NCI-H2227 treated with DMSO at 0.1 percent for 48 hours (cell line): Measurements from ENCODE around the gene TAOK3.
"Not testable (repeated sequence)": the region's sequence is repeated elsewhere in the genome, so short reads cannot be mapped to it uniquely, and the experiment has no call there.

Experiments
- DNase-seq: peaks from one replicate; lab custom pipeline; 2025; lab: John Stamatoyannopoulos, UW

The TAOK3 gene

GRCh38 chr12:118337194-118337838 is 35.4 kb downstream of the TAOK3 start:
- DNase-seq = no peak

- no peak for DNase-seq
Observed at GRCh38 chr12:118336123-118336522, 36.6 kb downstream of the TAOK3 start.

GRCh38 chr12:118334939-118335567 is 37.7 kb downstream of the TAOK3 start:
- DNase-seq = no peak

GRCh38 chr12:118334241-118334640 is 38.5 kb downstream of the TAOK3 start:
- no peak for DNase-seq

GRCh38 chr12:118332511-118332910 is 40.2 kb downstream of the TAOK3 start:
- DNase-seq = no peak

- DNase-seq = no peak
Observed at GRCh38 chr12:118330421-118331018, 42.2 kb downstream of the TAOK3 start.

GRCh38 chr12:118328486-118329330 is 44.0 kb downstream of the TAOK3 start:
- DNase-seq = no peak

- no peak for DNase-seq
Observed at GRCh38 chr12:118327391-118327790, 45.3 kb downstream of the TAOK3 start.

GRCh38 chr12:118326991-118327390 is 45.7 kb downstream of the TAOK3 start:
- DNase-seq = no peak

GRCh38 chr12:118325081-118325480 is 47.6 kb downstream of the TAOK3 start:
- no peak for DNase-seq

GRCh38 chr12:118319627-118320026 is 53.1 kb downstream of the TAOK3 start:
- DNase-seq = no peak

- DNase-seq = no peak
Observed at GRCh38 chr12:118318744-118319143, 54.0 kb downstream of the TAOK3 start.

- no peak for DNase-seq
Observed at GRCh38 chr12:118317729-118318128, 55.0 kb downstream of the TAOK3 start.

- no peak for DNase-seq
Observed at GRCh38 chr12:118315821-118316220, 56.9 kb downstream of the TAOK3 start.

GRCh38 chr12:118312578-118312977 is 60.1 kb downstream of the TAOK3 start:
- no peak for DNase-seq

GRCh38 chr12:118311666-118312065 is 61.0 kb downstream of the TAOK3 start:
- no peak for DNase-seq

GRCh38 chr12:118310320-118310719 is 62.4 kb downstream of the TAOK3 start:
- DNase-seq = no peak

GRCh38 chr12:118308006-118308405 is 64.7 kb downstream of the TAOK3 start:
- DNase-seq = not testable (repeated sequence)

- no peak for DNase-seq
Observed at GRCh38 chr12:118307069-118307954, 65.4 kb downstream of the TAOK3 start.

GRCh38 chr12:118304093-118304492 is 68.6 kb downstream of the TAOK3 start:
- DNase-seq = no peak

- DNase-seq = no peak
Observed at GRCh38 chr12:118302053-118302452, 70.7 kb downstream of the TAOK3 start.
